Stomach (tissue), 4 donors: ENCODE measurements around the gene DKK1.

ENCODE experiments used
- POLR2A ChIP-seq, 4 donors: fragments of 450-650 bp; IDR thresholded peaks; one replicate each; pipeline ENCODE4 v1.6.1; 2016; ENCODE audit warnings: antibody characterized with exemption in 4 of 4, control low read depth in 2 of 4, mild to moderate bottlenecking in 1 of 4, moderate library complexity in 1 of 4
- POLR2AphosphoS5 ChIP-seq, 3 donors: sonication (generic); formaldehyde crosslinking; IDR thresholded peaks; one replicate each; pipeline ENCODE4 v1.6.1; 2016; ENCODE audit warnings: antibody characterized with exemption in 3 of 3
- TF ChIP-seq, protein P1 (sequence below), 7 experiments: fragments of 450-650 bp in 4 of 7; fragments of 200-600 bp in 3 of 7; sonication (generic) in 3 of 7; IDR thresholded peaks; one replicate each; pipeline ENCODE4 v1.5.1; 2016 to 2019; ENCODE audit warnings: antibody characterized with exemption in 7 of 7, control low read depth in 2 of 7, mild to moderate bottlenecking in 1 of 7

- TF ChIP-seq, protein P1, sequence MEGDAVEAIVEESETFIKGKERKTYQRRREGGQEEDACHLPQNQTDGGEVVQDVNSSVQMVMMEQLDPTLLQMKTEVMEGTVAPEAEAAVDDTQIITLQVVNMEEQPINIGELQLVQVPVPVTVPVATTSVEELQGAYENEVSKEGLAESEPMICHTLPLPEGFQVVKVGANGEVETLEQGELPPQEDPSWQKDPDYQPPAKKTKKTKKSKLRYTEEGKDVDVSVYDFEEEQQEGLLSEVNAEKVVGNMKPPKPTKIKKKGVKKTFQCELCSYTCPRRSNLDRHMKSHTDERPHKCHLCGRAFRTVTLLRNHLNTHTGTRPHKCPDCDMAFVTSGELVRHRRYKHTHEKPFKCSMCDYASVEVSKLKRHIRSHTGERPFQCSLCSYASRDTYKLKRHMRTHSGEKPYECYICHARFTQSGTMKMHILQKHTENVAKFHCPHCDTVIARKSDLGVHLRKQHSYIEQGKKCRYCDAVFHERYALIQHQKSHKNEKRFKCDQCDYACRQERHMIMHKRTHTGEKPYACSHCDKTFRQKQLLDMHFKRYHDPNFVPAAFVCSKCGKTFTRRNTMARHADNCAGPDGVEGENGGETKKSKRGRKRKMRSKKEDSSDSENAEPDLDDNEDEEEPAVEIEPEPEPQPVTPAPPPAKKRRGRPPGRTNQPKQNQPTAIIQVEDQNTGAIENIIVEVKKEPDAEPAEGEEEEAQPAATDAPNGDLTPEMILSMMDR (IDR thresholded peaks at IDR 0.05): no peak
- TF ChIP-seq POLR2A (IDR thresholded peaks at IDR 0.05) (no peak), POLR2AphosphoS5 (IDR thresholded peaks at IDR 0.05) (no peak)
Measured at GRCh38 chr10:52287866-52288265, 26.2 kb upstream of the DKK1 start.
